HG03378 (cell line): ENCODE data around the gene FOXN3.
A peak's percentile ranks its signal among the peaks of the same experiment; 100 is the strongest.

Experiments used
- ATAC-seq: cut with Tn5 transposase; IDR thresholded peaks from one replicate; pipeline ENCODE4 v1.9.1; 2021; ENCODE audit warnings: mild to moderate bottlenecking, moderate library complexity; ENCODE audit not compliant: unreplicated experiment

Gene FOXN3

DNA sequence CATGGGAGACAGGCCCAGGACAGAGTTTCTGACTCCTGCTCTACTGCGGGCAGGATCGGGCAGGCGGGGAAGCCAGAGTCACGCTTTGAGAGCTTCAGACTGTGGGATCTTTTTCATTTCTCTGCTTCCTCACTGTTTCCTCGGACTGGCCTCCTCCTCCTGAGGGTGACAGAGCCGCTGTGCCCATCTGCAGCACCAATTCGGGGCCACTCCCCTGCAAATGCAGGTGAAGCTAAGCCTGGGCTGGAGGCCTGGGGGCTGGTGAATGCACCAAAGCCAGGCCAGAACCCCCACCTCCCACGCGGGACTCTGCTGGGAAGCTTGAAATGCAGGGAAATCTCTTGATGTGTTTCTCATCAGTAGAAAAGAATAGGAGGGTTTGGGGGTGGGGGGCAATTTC lies 77.5 kb downstream of the FOXN3 start:
- no peak for ATAC-seq

DNA sequence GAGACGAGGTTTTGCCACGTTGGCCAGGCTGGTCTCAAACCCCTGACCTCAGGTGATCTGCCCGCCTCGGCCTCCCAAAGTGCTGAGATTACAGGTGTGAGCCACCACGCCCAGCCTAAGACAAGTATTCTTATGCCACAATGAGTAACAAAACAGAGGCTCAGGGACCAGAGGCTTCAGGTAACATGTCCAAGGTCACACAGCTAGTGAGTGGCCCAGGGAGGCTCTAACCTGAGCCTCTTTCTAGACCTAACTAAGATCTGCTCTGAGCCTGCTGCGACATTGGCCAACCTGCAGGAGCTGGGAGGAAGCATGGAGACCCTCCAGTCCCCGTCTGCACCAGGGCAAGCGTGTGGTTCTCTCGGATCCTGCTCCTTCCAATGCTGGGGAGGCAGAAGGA lies 77.9 kb downstream of the FOXN3 start:
- ATAC-seq, result no peak

DNA sequence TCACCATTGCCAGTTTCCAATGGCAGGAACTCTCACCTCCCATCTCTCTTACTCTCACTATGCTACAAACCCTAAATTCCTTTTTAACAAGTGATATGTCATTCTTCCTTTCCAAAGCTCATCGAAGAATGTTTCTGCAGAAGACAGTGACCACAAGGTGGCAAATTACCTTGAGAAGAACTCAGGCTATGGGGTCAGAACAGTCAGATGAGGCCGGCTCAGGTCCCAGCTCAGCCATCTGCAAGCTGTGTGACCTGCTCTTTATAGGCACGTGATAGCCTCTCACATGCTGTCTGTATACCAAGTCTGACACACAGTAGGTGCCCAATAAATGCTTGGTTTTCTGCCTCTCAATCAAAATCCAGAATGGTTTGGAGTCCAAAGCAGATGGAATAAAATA lies 80.7 kb downstream of the FOXN3 start:
- peak; percentile 35 for ATAC-seq

DNA sequence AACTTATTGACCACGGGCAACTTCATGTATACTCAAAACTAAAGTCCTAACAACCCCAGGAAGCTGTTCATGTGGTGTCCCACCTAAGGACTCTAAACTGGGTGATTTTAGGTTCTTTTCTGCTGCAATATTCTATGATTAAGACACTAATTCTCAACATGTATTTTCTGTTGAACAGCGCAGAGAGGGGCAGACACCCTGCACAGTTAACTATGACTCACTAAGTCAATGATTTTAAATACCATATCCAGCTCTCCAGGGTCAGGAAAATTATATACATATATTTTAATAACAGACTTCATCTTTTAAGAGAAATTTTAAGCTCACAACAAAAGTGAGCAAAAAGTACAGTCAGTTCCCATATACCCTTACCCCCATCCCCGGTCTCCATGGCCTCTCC lies 85.0 kb downstream of the FOXN3 start:
- ATAC-seq, result no peak

DNA sequence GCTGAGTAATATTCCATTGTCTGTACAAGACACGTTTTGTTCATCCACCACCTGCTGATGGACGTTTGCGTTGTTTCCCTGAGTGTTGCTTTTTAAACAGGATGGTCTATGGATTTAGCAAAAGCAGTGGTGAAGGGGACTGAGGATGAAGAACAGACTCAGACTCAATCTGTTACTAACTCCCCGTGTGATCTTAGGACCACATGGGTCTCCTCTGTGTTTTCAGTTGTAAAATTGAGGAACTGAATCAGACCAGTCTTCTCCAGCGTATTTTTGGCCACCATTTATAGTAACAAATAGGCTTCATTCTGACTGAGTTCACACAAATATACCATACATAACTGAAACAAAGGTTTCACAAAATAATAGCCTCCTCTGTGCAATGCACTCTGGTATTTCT lies 85.6 kb downstream of the FOXN3 start:
- peak; percentile 83 for ATAC-seq

DNA sequence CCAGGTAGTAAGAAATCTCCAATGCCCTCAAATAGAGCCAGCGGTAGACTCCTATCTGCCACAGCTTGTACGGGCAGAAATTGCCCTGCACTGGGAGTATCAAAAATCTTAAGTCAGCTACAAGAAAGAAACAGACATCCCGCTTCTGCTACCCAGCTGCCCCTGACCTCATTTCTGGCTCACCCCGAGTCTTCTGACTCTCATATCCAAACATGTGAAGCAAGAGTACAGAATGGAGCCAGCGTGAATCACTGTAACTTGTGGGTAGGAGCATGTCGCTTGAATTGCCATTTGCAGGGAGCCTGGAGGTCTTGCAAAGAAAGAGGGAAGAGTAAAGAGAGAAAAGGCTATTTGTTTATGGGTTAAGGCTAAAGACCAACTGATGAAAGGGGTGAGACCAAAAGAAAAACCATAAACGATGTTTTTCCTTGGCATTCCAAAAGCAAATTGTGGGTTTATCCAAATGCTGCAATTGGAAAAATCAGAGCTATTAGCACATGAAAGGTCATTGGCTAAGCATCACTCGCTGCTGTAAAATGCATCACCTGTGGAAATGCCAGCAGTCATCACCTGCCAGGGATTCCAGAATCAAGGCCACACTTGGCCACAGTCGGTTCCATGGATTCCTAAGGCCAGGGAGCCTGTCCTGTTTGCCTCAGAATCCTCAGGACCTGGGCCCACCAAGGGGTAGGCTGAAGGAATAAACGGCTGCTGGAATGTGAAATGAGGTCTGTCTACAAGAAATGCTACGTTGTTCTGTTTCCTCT lies 86.6 kb downstream of the FOXN3 start:
- ATAC-seq, result no peak

DNA sequence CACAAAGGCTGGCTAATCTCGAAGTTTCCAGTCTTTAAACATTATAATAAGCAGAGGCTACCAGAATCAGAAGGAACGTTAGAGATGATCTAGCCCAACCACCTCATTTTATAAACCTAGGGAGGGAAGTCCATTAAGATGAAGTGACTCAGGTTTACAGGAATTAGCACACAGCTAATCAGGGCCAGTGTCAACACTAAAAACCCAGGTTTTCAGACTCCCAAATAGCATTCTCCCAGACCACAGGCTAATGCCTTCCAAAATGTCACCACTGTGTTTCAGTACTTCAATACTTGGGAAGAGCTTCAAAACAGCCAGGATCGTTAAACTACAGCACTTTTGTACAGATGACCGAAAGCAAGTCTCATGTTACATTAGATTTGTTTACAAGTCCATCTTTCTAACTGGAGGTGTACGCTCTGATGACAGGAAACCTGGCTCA lies 89.2 kb downstream of the FOXN3 start:
- no peak for ATAC-seq

DNA sequence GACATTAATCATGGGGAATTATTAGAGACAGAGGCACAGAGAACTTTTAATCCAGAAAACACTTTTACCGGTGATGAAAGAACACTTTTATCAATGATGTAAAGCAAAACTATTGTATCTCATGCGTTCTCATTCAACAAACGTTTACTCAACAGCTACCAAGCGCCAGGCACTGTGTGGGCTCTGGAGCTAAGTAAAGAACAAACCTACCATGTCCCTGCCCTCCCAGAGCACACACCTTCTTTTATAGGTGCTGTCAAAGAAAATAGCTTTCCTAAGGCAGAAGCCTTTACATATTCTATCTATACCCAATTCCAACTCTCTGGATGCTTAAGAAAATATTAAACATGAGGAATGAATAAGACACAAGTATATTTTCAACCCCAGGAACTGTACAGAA lies 91.1 kb downstream of the FOXN3 start:
- no peak for ATAC-seq

DNA sequence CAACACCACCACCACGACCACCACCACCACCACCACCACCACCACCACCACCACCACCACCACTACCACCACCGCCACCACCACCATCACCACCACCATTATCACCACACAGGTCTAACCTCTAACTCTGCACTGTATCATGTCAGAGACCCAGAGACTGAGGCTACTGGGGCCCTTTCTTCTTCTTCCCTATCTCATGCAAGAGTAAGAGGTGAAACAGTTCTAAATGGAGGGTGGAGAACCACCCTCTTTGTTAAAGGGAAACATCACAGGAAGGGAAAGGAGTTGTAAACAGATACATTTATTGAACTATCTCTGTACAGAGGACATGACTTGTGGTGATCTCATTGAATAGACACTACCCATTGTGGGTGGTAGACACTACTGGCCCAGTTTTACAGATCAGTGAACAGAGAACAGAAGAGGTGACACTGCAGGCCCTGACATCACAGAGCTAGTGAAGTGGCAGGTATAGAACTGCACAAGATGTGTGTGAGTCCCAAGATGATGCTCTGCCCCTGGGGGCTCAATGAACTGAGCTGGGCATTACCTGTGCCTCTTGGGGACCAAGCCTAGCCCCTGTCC lies 91.6 kb downstream of the FOXN3 start:
- peak; percentile 38 for ATAC-seq

DNA sequence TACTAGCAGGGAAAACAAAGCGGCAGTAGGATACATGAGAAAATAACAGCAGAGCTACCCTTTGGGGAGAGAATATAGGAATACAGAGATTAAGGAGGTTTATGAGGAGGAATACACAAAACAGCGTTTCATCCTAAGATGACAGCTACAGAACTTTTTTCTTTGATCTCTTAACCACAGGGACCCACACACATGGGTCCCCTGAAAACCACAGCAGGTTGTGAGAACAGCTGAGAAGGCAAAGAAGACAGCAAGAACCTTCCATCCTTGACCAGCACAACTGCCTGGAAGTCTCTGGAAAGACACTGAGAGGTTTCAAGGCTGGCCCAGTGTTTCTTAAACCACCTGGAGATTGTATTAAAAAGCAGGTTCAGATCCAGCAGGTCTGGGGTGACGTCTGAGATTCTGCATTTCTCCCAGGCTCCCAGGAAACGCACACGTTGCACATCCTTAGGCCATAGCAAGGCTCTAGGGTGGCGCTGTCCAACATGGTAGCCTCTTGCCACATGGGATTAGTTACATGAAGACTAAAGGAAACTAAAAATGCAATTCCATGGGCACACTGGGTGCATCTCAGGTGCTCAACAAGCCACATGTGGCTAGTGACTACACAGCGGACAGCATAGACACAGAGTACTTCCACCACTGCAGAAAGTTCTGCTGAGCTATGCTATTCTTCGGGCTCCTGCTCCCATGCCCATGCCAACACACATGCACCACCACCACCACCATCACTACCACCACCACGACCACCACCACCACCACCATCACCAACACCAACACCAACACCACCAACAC lies 92.3 kb downstream of the FOXN3 start:
- ATAC-seq, result peak; percentile 49

DNA sequence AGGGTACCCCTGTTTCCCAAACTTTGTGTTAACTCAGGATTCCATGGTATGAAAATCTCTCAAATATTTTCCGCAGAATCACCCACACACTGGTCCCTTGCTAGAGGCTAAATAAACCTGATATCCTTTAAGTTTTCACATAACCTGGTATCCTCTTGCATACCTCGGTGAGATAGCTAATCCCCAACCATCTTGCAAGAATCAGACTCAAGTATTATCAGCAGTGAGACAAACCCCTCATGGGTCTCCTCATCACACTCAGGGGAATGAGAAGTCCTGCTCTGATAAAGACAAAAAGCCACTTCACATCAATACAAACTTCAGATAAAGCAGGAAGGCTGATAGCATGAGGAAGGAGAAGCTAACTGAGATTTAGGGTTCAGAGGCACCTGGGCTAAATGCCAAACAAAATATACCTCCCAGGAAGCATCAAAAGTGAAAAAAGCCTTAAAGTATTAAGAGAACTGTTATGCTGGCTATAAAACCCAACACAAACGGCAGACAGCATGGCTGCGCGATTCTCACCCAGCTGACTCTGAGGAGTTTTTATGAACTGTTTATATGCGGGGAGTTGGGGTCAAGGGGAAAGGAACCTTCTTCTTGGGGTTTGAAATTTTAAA lies 96.5 kb downstream of the FOXN3 start:
- ATAC-seq, result no peak

DNA sequence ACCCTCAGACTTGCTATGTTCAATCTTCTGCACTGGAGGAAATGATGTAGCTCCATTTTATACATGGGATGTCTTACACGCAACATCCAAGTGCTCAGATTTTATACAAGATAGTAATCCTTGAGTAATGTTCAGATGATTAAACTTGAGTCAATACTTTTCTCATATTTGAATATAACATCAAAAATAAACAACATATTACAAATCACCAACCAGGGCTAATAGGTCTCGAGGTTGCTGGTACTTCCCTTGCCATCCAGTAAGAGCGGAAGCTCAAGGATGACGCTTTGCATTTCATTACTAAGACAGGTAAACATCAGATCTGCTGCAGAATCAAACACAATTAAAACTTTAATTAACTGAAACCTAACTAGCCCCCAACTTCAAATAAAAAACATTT lies 97.3 kb downstream of the FOXN3 start:
- ATAC-seq, result no peak

DNA sequence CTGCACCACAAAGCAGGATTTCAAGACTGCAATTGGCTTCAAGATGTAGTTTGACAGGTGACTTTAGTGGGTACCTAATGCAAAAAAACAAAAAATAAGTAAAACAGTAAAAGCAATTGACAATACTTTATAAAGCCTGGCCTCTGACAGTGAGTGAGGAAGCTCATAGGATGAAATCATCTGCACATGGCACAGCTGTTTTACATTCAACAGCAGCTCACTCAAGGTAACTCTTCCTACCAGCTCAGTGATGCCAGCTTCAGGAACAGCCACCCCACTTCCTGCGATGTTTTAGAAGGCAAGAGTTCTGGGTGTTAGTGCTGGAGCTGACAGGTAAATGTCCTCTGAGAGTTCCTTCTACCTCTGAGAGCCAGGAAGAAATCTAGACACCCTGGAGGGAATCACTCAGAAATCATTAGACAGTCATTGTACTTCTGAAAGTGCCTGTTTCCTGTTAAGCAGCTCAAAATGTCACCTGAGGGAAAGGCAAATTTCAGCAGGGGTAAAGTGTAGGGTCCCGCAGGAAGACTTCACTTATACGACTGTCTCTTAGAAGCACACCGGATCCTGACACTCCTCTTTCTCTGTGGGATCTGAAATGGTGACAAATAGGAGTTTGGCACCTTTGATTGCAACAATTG lies 99.9 kb downstream of the FOXN3 start:
- peak; percentile 86 for ATAC-seq

DNA sequence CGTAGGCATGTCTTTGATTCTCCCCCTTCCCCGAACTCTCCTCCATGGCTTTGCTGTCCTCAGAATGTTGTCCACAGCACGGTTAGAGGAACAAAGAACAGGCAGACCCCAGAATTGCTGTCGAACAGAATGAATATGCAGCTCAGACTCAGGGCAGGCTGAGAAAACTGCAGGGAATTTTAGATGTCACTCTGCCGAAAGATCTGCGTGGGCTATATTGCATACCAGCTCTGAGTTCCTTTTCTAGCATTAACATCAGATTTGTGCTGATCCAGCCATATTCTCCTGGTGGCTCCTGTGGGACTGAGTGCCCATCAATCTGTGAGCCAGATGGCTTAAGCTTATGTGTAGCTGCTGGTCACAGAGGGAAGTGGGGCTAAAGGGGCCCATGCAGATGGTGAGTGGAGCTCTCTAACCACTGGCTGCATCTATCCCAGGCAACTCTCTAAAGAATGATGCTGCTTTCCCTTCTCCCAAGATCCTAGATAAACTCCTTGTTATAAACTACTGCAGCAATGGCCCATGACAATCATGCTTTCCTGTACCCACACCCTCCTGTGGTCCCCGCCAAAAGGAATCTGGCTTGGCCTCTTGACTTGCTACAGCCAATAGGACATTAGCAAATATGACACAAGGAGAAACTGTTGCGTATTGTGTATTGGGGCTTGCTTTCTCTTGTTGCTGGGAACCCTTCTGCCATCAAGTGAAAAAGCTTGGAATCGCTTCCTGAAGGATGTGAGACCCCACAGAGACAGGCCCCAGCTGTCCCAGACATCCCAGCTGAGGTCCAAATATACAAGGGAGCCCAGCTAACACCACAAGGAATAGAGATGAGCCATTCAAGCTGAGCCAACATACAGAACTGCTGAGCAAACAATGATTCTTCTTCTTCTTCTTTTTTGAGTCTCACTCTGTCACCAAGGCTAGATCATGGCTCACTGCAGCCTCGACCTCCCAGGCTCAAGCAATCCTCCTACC lies 101.3 kb downstream of the FOXN3 start:
- no peak for ATAC-seq

DNA sequence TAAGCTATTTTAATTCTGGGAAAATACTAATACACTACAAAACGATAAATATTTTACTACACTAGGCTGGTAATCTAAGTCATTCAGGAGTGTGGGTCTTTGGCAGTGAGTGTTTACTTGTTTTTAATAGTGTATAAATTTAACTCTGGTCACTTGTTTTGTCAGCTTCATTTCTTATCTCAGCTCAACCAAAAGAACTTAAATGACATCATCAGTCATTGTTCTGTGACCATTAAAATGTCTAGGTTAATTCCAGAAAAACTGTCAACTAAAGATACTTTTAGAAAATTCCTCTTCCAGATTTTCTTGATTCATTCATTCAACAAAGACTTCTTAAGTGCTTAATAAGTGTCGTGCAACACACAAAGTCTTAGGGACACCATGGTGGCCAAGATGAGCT lies 102.8 kb downstream of the FOXN3 start:
- ATAC-seq, result no peak

DNA sequence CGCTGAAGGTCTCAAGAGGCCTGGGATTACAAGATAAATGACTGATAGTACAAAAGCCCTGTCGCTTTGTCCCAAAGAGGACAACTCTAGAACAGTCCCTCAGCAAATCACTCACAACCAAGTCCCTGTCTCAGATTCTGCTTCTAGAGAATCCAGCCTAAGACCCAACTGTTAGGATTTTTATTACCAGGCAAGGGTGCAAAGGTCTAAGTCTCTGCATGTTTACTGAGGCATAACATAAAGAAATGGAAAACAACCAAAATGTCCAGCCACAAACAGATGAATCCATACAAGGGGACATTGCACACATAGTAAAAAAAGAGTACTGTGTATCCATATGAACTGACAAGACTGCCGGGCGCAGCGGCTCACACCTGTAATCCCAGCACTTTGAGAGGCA lies 104.1 kb downstream of the FOXN3 start:
- no peak for ATAC-seq

DNA sequence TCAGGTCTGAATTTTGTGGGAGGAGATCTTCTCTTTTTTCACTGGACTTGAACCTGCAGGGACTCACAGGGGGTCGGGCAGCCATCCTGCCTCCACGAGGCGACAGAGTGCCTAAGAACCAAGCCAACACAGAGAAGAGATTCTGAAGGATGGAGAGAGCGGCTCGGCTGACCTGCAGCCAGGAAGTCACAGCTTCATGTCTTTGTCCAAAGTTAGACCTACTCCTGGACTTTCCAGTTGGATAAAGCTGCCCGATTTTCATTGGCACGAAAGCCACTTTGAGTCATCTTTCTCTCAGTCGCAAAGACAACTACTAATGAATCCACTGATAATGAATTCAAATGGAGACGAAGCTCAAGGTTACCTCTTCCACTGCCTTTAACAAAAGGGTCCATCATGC lies 106.8 kb downstream of the FOXN3 start:
- ATAC-seq, result no peak

DNA sequence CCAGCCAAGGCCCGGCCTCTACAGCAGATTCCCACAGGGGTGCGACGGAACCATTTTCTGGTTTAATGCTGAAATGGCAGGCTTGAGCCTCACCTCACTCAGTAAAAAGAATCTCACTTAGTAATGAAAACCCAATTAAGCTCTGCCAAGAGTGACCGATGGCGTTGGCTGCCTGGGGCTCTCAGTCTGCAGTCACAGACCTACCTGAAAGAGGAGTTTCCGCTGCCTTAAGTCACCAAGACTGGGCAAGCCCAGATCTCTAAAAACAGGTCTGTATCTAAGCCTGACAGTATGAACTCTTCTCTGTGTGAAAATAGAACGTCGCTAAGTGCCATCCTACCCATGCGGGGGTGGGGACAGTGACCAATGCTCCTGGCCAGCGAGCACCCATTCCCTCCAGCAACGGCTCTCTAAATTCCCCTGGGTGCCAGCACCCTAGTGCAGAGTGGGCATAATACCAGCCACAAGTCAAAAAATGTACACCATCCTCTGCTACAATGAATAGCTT lies 107.3 kb downstream of the FOXN3 start:
- ATAC-seq, result no peak

DNA sequence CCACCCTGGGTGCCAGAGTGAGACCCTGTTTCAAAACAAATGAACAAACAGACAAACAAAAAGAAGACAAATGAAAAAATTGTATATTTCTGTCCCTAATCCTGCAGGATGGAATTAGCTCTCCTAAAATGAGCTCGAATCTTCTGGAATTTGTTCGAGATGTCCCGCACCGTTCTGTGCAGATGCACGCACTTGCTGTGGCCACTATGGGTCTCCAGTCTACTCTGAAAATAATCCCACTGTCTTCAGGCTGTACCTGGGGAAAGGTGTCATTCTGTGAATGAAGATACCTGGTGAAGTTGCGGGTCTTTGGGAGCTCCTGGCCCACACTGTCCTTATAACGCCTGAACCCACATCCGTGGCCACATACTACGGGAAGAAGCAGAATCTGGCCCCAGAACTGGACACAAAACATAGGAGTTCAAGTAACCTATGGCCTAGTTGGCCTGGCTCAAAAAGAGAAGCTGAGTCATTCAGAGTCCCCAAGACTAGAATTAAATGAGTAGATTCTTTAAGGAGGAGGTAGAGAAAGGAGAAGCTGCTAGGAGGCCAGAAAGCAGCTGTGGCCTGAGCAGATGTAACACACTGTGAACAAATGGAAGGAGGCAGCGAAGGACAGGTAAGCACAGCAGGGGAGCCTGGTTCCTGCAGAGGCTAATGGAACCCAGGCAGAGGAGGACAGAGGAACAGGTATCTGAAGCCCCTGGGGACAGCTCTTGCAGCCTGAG lies 108.6 kb downstream of the FOXN3 start:
- ATAC-seq, result peak; percentile 39
